ENCODE data around the gene SHH. TPM values are rescaled to one million over a fixed set of nuclear protein-coding genes. Genes with fewer than 3 reads are reported as not detected.

The SHH gene
- total and polyA plus RNA-seq, 2 of the 13 experiments (the other 11 are each of a cell fraction or from before 2014, with no cell fraction given): 1.9 to 3.4 TPM

DNA sequence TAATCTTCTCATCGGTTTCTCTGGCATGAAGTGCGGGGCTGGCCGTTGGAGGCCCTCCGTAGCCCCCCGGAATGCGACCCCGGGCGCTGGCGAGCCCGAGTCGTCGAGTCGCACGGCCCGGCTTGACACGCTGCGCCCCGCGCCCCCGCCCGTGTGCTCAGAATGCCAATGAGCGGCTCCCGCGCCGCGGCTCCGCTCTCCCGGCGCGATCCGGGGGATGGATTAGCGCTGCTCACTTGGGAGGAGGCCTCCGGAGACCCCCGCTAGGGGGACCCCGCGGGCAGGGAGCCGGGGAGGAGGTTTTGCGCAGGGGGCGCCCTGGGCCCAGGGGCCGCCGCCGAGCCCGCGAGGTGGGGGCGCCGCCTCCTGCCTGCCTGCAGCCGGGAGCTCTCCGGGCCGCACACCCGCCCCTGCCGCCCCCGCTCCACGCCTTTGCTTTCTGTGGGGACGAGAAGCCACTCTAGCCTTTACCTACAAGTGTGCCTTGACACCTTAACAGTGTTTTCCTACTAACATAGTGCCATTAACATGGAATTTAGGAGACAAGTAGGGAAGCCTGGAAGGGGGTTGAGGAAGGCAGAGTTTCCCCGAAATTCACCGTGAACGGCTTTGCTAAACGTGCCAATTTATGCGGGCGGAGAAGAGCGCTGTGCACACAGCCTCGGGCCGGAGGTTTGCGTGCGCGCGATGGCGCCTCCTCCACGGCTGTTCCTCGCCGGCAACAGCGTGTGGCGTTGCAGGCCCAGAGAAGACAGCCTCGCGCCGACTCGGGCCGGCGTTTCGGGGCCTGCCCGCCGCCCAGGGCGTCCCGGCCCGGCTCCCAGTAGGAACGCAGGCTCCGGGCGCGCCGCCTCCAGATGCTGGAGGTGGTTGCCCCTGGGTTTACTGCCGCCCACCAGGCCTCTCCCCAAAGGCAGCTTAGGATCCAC is 7.1 kb downstream of the SHH start:
- Histone ChIP-seq H2AFZ (ENCODE audit: low read length) (no peak overlapping the region), H3K27ac (ENCODE audit: extremely low read length, insufficient read depth, low read length) (no peak overlapping the region), H3K9ac (ENCODE audit: insufficient read depth, low read depth, low read length) (no peak overlapping the region), H3K36me3 (replicated peaks in 1 of 2; ENCODE audit: control insufficient read depth in 1 of 2, insufficient read depth in 2 of 2, low read length in 2 of 2) (no peaks in the 10 kb centered on the region), H3K4me1 (ENCODE audit: insufficient read depth, low read length) (peaks cover 31% of the 10 kb centered on the region), H3K4me2 (ENCODE audit: low read depth, low read length) (no peak overlapping the region), H3K9me3 (ENCODE audit: low read length) (no peaks in the 10 kb centered on the region), H3K79me2 (ENCODE audit: insufficient read depth, low read length) (no peaks in the 10 kb centered on the region), H3K27me3 (ENCODE audit: control insufficient read depth in 1 of 2, insufficient read depth in 2 of 2, low read length in 2 of 2) (peaks cover 0 to 4% of the 10 kb centered on the region in 2 experiments; a peak in 2 of 5 replicates), H3K4me3 (replicated peaks in 1 of 3; ENCODE audit: insufficient read depth in 1 of 3, low read depth in 2 of 3, low read length in 3 of 3) (no peak overlapping the region), H4K20me1 (ENCODE audit: insufficient read depth, low read length) (no peaks in the 10 kb centered on the region)
- TF ChIP-seq, protein P1, sequence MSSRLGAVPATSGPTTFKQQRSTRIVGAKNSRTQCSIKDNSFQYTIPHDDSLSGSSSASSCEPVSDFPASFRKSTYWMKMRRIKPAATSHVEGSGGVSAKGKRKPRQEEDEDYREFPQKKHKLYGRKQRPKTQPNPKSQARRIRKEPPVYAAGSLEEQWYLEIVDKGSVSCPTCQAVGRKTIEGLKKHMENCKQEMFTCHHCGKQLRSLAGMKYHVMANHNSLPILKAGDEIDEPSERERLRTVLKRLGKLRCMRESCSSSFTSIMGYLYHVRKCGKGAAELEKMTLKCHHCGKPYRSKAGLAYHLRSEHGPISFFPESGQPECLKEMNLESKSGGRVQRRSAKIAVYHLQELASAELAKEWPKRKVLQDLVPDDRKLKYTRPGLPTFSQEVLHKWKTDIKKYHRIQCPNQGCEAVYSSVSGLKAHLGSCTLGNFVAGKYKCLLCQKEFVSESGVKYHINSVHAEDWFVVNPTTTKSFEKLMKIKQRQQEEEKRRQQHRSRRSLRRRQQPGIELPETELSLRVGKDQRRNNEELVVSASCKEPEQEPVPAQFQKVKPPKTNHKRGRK (CRISPR knock-in tag; IDR thresholded peaks at IDR 0.05): no peak
- no peak for TF ChIP-seq ZNF33B (CRISPR knock-in tag; IDR thresholded peaks at IDR 0.05)
- TF ChIP-seq ZNF660 (CRISPR knock-in tag; IDR thresholded peaks at IDR 0.05; ENCODE audit: borderline replicate concordance, low read depth): no peak
- TF ChIP-seq, protein P2, sequence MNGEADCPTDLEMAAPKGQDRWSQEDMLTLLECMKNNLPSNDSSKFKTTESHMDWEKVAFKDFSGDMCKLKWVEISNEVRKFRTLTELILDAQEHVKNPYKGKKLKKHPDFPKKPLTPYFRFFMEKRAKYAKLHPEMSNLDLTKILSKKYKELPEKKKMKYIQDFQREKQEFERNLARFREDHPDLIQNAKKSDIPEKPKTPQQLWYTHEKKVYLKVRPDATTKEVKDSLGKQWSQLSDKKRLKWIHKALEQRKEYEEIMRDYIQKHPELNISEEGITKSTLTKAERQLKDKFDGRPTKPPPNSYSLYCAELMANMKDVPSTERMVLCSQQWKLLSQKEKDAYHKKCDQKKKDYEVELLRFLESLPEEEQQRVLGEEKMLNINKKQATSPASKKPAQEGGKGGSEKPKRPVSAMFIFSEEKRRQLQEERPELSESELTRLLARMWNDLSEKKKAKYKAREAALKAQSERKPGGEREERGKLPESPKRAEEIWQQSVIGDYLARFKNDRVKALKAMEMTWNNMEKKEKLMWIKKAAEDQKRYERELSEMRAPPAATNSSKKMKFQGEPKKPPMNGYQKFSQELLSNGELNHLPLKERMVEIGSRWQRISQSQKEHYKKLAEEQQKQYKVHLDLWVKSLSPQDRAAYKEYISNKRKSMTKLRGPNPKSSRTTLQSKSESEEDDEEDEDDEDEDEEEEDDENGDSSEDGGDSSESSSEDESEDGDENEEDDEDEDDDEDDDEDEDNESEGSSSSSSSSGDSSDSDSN (CRISPR knock-in tag; IDR thresholded peaks at IDR 0.05): no peak
- TF ChIP-seq, protein P3, sequence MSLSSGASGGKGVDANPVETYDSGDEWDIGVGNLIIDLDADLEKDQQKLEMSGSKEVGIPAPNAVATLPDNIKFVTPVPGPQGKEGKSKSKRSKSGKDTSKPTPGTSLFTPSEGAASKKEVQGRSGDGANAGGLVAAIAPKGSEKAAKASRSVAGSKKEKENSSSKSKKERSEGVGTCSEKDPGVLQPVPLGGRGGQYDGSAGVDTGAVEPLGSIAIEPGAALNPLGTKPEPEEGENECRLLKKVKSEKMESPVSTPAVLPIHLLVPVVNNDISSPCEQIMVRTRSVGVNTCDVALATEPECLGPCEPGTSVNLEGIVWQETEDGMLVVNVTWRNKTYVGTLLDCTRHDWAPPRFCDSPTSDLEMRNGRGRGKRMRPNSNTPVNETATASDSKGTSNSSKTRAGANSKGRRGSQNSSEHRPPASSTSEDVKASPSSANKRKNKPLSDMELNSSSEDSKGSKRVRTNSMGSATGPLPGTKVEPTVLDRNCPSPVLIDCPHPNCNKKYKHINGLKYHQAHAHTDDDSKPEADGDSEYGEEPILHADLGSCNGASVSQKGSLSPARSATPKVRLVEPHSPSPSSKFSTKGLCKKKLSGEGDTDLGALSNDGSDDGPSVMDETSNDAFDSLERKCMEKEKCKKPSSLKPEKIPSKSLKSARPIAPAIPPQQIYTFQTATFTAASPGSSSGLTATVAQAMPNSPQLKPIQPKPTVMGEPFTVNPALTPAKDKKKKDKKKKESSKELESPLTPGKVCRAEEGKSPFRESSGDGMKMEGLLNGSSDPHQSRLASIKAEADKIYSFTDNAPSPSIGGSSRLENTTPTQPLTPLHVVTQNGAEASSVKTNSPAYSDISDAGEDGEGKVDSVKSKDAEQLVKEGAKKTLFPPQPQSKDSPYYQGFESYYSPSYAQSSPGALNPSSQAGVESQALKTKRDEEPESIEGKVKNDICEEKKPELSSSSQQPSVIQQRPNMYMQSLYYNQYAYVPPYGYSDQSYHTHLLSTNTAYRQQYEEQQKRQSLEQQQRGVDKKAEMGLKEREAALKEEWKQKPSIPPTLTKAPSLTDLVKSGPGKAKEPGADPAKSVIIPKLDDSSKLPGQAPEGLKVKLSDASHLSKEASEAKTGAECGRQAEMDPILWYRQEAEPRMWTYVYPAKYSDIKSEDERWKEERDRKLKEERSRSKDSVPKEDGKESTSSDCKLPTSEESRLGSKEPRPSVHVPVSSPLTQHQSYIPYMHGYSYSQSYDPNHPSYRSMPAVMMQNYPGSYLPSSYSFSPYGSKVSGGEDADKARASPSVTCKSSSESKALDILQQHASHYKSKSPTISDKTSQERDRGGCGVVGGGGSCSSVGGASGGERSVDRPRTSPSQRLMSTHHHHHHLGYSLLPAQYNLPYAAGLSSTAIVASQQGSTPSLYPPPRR (CRISPR knock-in tag; IDR thresholded peaks at IDR 0.05; ENCODE audit: borderline replicate concordance): no peak
- TF ChIP-seq, protein P4, sequence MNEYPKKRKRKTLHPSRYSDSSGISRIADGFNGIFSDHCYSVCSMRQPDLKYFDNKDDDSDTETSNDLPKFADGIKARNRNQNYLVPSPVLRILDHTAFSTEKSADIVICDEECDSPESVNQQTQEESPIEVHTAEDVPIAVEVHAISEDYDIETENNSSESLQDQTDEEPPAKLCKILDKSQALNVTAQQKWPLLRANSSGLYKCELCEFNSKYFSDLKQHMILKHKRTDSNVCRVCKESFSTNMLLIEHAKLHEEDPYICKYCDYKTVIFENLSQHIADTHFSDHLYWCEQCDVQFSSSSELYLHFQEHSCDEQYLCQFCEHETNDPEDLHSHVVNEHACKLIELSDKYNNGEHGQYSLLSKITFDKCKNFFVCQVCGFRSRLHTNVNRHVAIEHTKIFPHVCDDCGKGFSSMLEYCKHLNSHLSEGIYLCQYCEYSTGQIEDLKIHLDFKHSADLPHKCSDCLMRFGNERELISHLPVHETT (CRISPR knock-in tag; conservative IDR thresholded peaks at IDR 0.05): no peak
- TF ChIP-seq HNRNPLL (IDR thresholded peaks at IDR 0.05; ENCODE audit: low read depth, low read length, poor library complexity, severe bottlenecking): no peak
- 98% methylated on average over 66 of the region's 91 CpGs for WGBS (ENCODE audit: low lambda C conversion rate)
- FAIRE-seq: no peak
- BruUV-seq (replicated peaks): no TSS peak
- ATAC-seq: no peak
- DNase-seq (ENCODE audit: low spot score): no peak
- intact Hi-C loops (cut with micrococcal nuclease; ENCODE audit: unreplicated experiment) (no loop called here), in situ Hi-C loops (cut with HindIII; ENCODE audit: extremely low pct_ligation_motif_present, low pct_unique_long_range_greater_than_20kb) (loop anchor here (25.0 kb wide), 1 partner anchor 832 kb away; the partner anchor contains the start of gene RNF32)
- CTCF ChIA-PET (ENCODE audit: low intra/inter-chr PET ratio, low total read pairs): no interaction called here
- POLR2A ChIA-PET: no interaction called here

Data from HepG2 (cell line).